HepG2 (cell line): ENCODE data around the gene CDC14A. TPM values are rescaled to one million over a fixed set of nuclear protein-coding genes. Genes with fewer than 3 reads are reported as not detected.

Experiments
- ATAC-seq: fragments of 200-7000 bp; cut with Tn5 transposase; 3 replicates; pipeline ENCODE4 v1.9.1; 2020; ENCODE audit warnings: mild to moderate bottlenecking, moderate library complexity
- BruUV-seq: library from RNA; stranded (reverse); fragments of 400-500 nt; replicated peaks from 2 replicates; lab custom pipeline; 2021; lab: Mats Ljungman, UMichigan
- CTCF ChIA-PET: fragments of 300-600 bp; formaldehyde crosslinking; extraction: SDS; loops from one replicate; lab custom pipeline; 2021; ENCODE audit warnings: low total read pairs, inconsistent platforms, low intra/inter-chr PET ratio; lab: Yijun Ruan, JAX
- POLR2A ChIA-PET: fragments of 350-600 bp; sonication (Branson Sonifier 250); formaldehyde crosslinking; loops from one replicate; lab custom pipeline; 2020; ENCODE audit warnings: antibody characterized with exemption, inconsistent platforms; lab: Yijun Ruan, JAX
- DNase-seq: peaks from one replicate; pipeline ENCODE4 v3.0.0-alpha.2; 2015; ENCODE audit warnings: low spot score
- FAIRE-seq: peaks from 3 replicates; lab custom pipeline; 2011; peaks lifted over from hg19 to GRCh38; lab: Jason Lieb, UNC
- H2AFZ ChIP-seq: one replicate; pipeline ENCODE4 v1.6.1; 2011; ENCODE audit warnings: low read length, inconsistent platforms
- H3K27ac ChIP-seq: fragments of 300-600 bp; 3 replicates; pipeline ENCODE4 v1.8.0; 2011; ENCODE audit warnings: mixed run types, mild to moderate bottlenecking, mixed read lengths, low read length, inconsistent platforms; ENCODE audit not compliant: insufficient read depth; ENCODE audit errors: extremely low read length
- H3K27me3 ChIP-seq, 2 experiments: fragments of 200-600 bp in 1 of 2; 2 replicates in 1 of 2; 3 replicates in 1 of 2; pipeline versions ENCODE4 v1.6.0 to v1.8.0; 2011; ENCODE audit warnings: low read length in 2 of 2, mild to moderate bottlenecking in 2 of 2, moderate library complexity in 2 of 2, inconsistent platforms in 1 of 2; ENCODE audit not compliant: insufficient read depth in 2 of 2, control insufficient read depth in 1 of 2
- H3K36me3 ChIP-seq, 2 experiments: fragments of 200-600 bp in 1 of 2; replicated peaks in 1 of 2; 2 replicates in 1 of 2; 3 replicates in 1 of 2; pipeline versions ENCODE4 v1.5.1 to v1.8.0; 2011; ENCODE audit warnings: low read length in 2 of 2, inconsistent platforms in 1 of 2; ENCODE audit not compliant: insufficient read depth in 2 of 2, control insufficient read depth in 1 of 2
- H3K4me1 ChIP-seq: 2 replicates; pipeline ENCODE4 v1.5.1; 2012; ENCODE audit warnings: low read length, inconsistent platforms; ENCODE audit not compliant: insufficient read depth
- H3K4me2 ChIP-seq: 2 replicates; pipeline ENCODE4 v1.6.0; 2011; ENCODE audit warnings: low read depth, low read length, inconsistent platforms
- H3K4me3 ChIP-seq, 3 experiments: fragments of 200-600 bp in 1 of 3; sonication (generic), shearing (Covaris generic) in 1 of 3; replicated peaks in 1 of 3; 2 replicates each; pipeline ENCODE4 v1.5.1; 2011 to 2016; ENCODE audit warnings: low read length in 3 of 3, inconsistent platforms in 2 of 3, low read depth in 2 of 3, mild to moderate bottlenecking in 2 of 3, control low read depth in 1 of 3, mixed read lengths in 1 of 3; ENCODE audit not compliant: insufficient read depth in 1 of 3
- H3K79me2 ChIP-seq: one replicate; pipeline ENCODE4 v1.6.1; 2011; ENCODE audit warnings: low read length, inconsistent platforms; ENCODE audit not compliant: insufficient read depth
- H3K9ac ChIP-seq: 2 replicates; pipeline ENCODE4 v1.6.0; 2011; ENCODE audit warnings: mild to moderate bottlenecking, low read depth, low read length, inconsistent platforms; ENCODE audit not compliant: insufficient read depth
- H3K9me3 ChIP-seq: 2 replicates; pipeline ENCODE4 v1.5.1; 2012; ENCODE audit warnings: mild to moderate bottlenecking, low read length
- H4K20me1 ChIP-seq: 2 replicates; pipeline ENCODE4 v1.6.0; 2011; ENCODE audit warnings: inconsistent platforms, mild to moderate bottlenecking, low read length, moderate library complexity; ENCODE audit not compliant: insufficient read depth
- CBX5 ChIP-seq: sonication (generic); formaldehyde crosslinking; IDR thresholded peaks from 2 replicates; pipeline ENCODE4 v1.4.0; 2020; ENCODE audit warnings: missing genetic modification reagents, borderline replicate concordance
- CEBPB ChIP-seq: IDR thresholded peaks from 2 replicates; pipeline ENCODE4 v1.6.1; 2011; ENCODE audit warnings: low read depth, low read length, improper control_type of control experiment, borderline replicate concordance
- ELF3 ChIP-seq: IDR thresholded peaks from 2 replicates; pipeline ENCODE4 v1.6.1; 2016; ENCODE audit warnings: missing genetic modification reagents, missing compliant biosample characterization
- MAFF ChIP-seq: IDR thresholded peaks from 2 replicates; pipeline ENCODE4 v1.6.1; 2011; ENCODE audit warnings: low read depth, low read length, improper control_type of control experiment
- ZNF501 ChIP-seq: sonication (generic); formaldehyde crosslinking; IDR thresholded peaks from 2 replicates; pipeline ENCODE4 v1.5.1; 2020; ENCODE audit warnings: mild to moderate bottlenecking, moderate library complexity, missing genetic modification reagents
- WGBS: methylation state at CpG from one replicate; pipeline ENCODE4 v1.1.6; 2017; ENCODE audit warnings: low lambda C conversion rate; 5-methylcytosine and 5-hydroxymethylcytosine counted together
- in situ Hi-C: cut with HindIII; loops from 2 replicates; pipeline ENCODE4 v1.10.0; 2017; ENCODE audit warnings: low pct_unique_long_range_greater_than_20kb; ENCODE audit not compliant: extremely low pct_ligation_motif_present
- intact Hi-C: fragments of 100-400 bp; cut with micrococcal nuclease; formaldehyde crosslinking; loops from one replicate; pipeline ENCODE4 v1.10.0; 2022; ENCODE audit not compliant: unreplicated experiment
- polyA plus RNA-seq, 8 experiments: library from polyadenylated mRNA; depleted of rRNA in 3 of 8; stranded (reverse) in 7 of 8; unstranded in 1 of 8; fragments of >200 nt; fragmentation: Illumina TruSeq in 4 of 8; extraction: Trizol in 4 of 8; gene quantifications; 2 replicates each; pipeline versions ENCODE4 v1.2.1 to v1.2.3, GENCODE V29; 2011 to 2016; ENCODE audit warnings: low read depth in 4 of 8, missing spikeins in 1 of 8, mixed read lengths in 1 of 8; ENCODE audit not compliant: insufficient read depth in 1 of 8
- total RNA-seq, 5 experiments: library from RNA; depleted of rRNA; stranded (reverse); fragments of >200 nt; fragmentation: Illumina TruSeq; extraction: Trizol; gene quantifications; 2 replicates each; pipeline ENCODE4 v1.2.3, GENCODE V29; 2016; ENCODE audit warnings: low read depth in 1 of 5

The CDC14A gene
- total and polyA plus RNA-seq, 2 of the 13 experiments (the other 11 are each of a cell fraction or from before 2014, with no cell fraction given), result 2.8 to 4.9 TPM

DNA sequence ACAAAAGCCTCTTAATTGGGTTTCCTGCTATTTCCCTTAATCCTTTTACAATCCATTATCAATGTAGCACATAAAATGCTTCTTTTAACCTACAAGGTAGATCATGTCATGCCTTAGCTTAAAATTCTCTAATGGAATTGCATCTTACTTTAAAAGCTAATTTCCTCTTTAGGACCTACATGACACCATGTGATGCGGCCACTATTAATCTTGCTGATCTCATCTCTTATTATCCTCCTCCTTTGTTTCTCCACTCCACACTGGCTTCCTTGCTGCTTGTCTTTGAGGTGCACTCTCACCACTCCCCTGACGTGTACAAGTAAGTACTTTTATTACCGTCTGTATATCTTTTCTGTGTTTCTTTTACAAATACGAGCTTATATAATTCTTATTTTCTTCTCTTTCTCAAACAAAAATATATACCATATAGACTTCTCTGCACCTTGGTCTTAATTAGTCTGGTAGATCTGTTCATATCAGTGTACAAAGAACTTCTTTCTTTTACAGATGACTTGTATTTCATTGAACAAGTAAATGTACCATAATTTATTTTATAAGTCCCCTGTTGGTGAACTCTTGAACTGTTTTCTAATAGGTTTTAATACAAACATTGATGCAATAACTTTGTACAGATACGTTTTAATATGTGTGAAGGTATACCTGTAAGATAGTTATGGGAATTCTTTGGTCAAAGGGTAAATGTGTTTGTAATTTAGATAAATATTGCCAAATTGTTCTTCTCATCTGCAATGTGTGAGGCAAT lies 213.8 kb downstream of the CDC14A start:
- POLR2A ChIA-PET, result no interaction called here
- no peaks in the 10 kb centered on the region for H3K9me3 ChIP-seq
- no peak overlapping the region for H2AFZ ChIP-seq
- H3K27ac ChIP-seq, result no peak overlapping the region
- 56% methylated on average over 5 of the region's 5 CpGs for WGBS
- BruUV-seq, result no TSS peak
- H4K20me1 ChIP-seq, result no peaks in the 10 kb centered on the region
- no peaks in the 10 kb centered on the region for H3K36me3 ChIP-seq
- CTCF ChIA-PET, result no interaction called here
- no peak overlapping the region for H3K4me2 ChIP-seq
- intact Hi-C loops (no loop called here), in situ Hi-C loops (no loop called here)
- DNase-seq, result no peak
- no peaks in the 10 kb centered on the region for H3K79me2 ChIP-seq
- H3K9ac ChIP-seq, result no peak overlapping the region
- TF ChIP-seq CEBPB (peak; percentile 43; the same call in 1 of the 2 replicates), ZNF501 (CRISPR knock-in tag) (no peak), CBX5 (no peak)
- no peak overlapping the region for H3K4me3 ChIP-seq
- ATAC-seq, result no peak
- peaks cover 11% of the 10 kb centered on the region; the same call in 1 of the 2 replicates for H3K4me1 ChIP-seq
- FAIRE-seq, result no peak
- H3K27me3 ChIP-seq, result no peaks in the 10 kb centered on the region

DNA sequence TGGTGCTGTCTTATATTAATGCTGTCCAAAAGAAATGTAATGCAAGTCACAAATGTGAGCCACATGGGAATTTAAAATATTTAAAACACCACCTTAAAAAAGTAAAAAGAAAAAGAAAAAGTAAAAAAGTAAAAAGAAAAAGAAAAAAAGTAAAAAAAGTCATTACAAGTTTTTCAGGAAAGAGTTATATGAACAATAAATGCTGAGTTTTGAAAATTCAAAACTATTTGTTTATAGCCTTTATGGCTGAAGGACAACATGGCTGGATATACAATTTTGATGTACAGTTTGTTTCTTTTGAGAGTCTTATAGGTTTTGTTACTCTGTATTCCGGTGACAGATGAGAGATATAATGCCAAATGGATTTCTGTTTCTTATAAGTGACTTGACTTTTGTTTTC lies 214.8 kb downstream of the CDC14A start:
- no peaks in the 10 kb centered on the region for H4K20me1 ChIP-seq
- WGBS, result 3% methylated on average over 1 of the region's 1 CpG
- POLR2A ChIA-PET, result no interaction called here
- no peaks in the 10 kb centered on the region for H3K9me3 ChIP-seq
- DNase-seq, result no peak
- H3K4me3 ChIP-seq, result no peak overlapping the region
- no peak for FAIRE-seq
- H3K36me3 ChIP-seq, result no peaks in the 10 kb centered on the region
- no TSS peak for BruUV-seq
- H3K27ac ChIP-seq, result no peak overlapping the region
- in situ Hi-C loops, result no loop called here
- no peak overlapping the region for H3K4me2 ChIP-seq
- no peaks in the 10 kb centered on the region for H3K79me2 ChIP-seq
- CTCF ChIA-PET, result no interaction called here
- intact Hi-C loops, result no loop called here
- no peak overlapping the region for H3K9ac ChIP-seq
- H3K4me1 ChIP-seq, result peaks cover 11% of the 10 kb centered on the region; the same call in 1 of the 2 replicates
- H2AFZ ChIP-seq, result no peak overlapping the region
- TF ChIP-seq ELF3 (CRISPR knock-in tag) (no peak), MAFF (peak; percentile 9; the same call in 1 of the 2 replicates)
- no peak for ATAC-seq
- no peaks in the 10 kb centered on the region for H3K27me3 ChIP-seq

Other genes starting within 250 kb of the CDC14A start
- gene SASS6, start 219.6 kb upstream of the CDC14A start, total RNA-seq (2016; rRNA removed; fragmentation: Illumina TruSeq; extraction: Trizol), result 10.7 and 18.0 TPM in 2 replicates
- gene SASS6, start 219.6 kb upstream of the CDC14A start, polyA plus RNA-seq (2011; rRNA removed), result 1.4 and 2.3 TPM in 2 replicates
- 12.4 and 15.6 TPM in 2 replicates for gene TRMT13, start 219.3 kb upstream of the CDC14A start, total RNA-seq (2016; rRNA removed; fragmentation: Illumina TruSeq; extraction: Trizol)
- gene TRMT13, start 219.3 kb upstream of the CDC14A start, polyA plus RNA-seq (2011; rRNA removed), result 9.3 and 10.0 TPM in 2 replicates
- gene LRRC39, start 174.2 kb upstream of the CDC14A start, total RNA-seq (2016; rRNA removed; fragmentation: Illumina TruSeq; extraction: Trizol), result 0.07 TPM in 1 of 2 replicates, not detected in the other
- gene LRRC39, start 174.2 kb upstream of the CDC14A start, polyA plus RNA-seq (2011; rRNA removed), result 0.32 and 0.46 TPM in 2 replicates
- 10.2 and 15.8 TPM in 2 replicates for gene DBT, start 102.7 kb upstream of the CDC14A start, total RNA-seq (2016; rRNA removed; fragmentation: Illumina TruSeq; extraction: Trizol)
- gene DBT, start 102.7 kb upstream of the CDC14A start, polyA plus RNA-seq (2011; rRNA removed), result 3.3 and 4.2 TPM in 2 replicates
- gene RTCA, start 86.3 kb upstream of the CDC14A start, total RNA-seq (2016; rRNA removed; fragmentation: Illumina TruSeq; extraction: Trizol), result 31.0 and 37.7 TPM in 2 replicates
- gene RTCA, start 86.3 kb upstream of the CDC14A start, polyA plus RNA-seq (2011; rRNA removed), result 19.3 and 22.7 TPM in 2 replicates
- not detected in 2 replicates for gene GPR88, start 185.6 kb downstream of the CDC14A start, total RNA-seq (2016; rRNA removed; fragmentation: Illumina TruSeq; extraction: Trizol)
- not detected in 2 replicates for gene GPR88, start 185.6 kb downstream of the CDC14A start, polyA plus RNA-seq (2011; rRNA removed)